ENCODE data around the gene NR5A2.

DNA sequence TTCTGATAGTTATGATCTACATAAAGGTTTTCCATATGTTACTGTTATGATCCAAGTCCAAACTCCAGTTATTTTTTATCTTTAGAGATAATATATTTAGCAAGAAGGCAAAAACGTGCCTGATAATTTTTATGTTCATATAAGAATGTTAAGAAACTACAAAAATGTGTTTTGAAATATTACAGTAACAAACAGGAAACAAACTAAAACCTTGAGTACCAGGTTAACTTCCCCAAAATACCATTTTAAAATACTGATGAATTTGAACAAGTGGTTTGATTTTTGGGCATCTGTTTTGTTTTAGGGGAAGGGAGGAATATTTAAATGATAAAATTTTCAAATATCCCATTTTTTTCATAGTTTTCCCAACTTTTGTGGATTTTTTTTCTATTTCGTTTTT, 124.8 kb downstream of the NR5A2 start:
- TF ChIP-seq, protein P1, sequence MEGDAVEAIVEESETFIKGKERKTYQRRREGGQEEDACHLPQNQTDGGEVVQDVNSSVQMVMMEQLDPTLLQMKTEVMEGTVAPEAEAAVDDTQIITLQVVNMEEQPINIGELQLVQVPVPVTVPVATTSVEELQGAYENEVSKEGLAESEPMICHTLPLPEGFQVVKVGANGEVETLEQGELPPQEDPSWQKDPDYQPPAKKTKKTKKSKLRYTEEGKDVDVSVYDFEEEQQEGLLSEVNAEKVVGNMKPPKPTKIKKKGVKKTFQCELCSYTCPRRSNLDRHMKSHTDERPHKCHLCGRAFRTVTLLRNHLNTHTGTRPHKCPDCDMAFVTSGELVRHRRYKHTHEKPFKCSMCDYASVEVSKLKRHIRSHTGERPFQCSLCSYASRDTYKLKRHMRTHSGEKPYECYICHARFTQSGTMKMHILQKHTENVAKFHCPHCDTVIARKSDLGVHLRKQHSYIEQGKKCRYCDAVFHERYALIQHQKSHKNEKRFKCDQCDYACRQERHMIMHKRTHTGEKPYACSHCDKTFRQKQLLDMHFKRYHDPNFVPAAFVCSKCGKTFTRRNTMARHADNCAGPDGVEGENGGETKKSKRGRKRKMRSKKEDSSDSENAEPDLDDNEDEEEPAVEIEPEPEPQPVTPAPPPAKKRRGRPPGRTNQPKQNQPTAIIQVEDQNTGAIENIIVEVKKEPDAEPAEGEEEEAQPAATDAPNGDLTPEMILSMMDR (IDR thresholded peaks at IDR 0.05; ENCODE audit: poor library complexity): no peak
- TF ChIP-seq EZH2phosphoT487 (IDR thresholded peaks at IDR 0.05; ENCODE audit: low read depth, severe bottlenecking, unreplicated experiment) (no peak), EZH2 (IDR thresholded peaks at IDR 0.05; ENCODE audit: borderline replicate concordance) (no peak)

Measured in hepatocyte (in vitro differentiated cells).